ENCODE measurements around the gene NBPF1.
"Not testable (repeated sequence)": the region's sequence is repeated elsewhere in the genome, so short reads cannot be mapped to it uniquely, and the experiment has no call there.

The NBPF1 gene

DNA sequence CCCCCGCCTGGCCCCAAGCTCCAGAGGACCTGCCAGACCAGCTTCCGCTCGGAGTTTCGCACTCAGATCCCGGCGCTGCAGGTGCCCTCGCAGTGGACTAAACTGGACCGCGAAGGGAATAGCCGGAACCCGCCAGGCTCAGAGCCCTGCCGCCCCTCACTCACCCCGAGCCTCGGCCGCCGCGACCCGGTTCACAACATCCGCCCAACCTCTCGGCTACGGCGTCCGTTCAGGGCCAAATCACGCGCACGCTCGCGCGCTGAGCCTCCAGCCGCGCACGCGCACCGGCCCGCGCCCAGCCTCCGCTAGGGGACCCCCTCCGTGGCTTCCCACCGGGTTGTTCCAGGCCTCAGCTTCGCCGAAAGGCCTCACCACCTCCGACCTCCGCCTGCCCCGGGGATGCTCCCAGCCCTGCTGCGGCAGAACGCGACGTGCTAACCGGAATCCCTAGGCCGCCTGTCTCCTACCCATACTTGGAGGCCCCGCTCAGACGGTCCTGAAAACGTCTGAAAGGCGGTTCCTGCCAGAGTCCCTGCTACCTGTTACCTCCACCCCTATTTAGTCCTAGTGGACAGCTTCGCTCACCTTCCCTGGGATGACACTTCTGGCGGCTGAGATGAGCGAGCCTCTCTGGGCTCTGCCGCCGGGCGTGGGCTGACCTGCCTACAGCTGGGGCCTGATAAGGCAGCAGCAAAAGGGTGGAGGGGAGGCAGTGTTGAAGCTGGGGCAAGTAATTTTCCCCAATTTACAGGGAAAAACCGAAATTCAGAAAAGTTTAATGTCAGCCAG lies 31.3 kb upstream of the NBPF1 start:
- H3K4me3 ChIP-seq (ENCODE audit: control insufficient read depth, low read depth, low read length): peak overlapping the region; percentile 72
- TF ChIP-seq, protein P1, sequence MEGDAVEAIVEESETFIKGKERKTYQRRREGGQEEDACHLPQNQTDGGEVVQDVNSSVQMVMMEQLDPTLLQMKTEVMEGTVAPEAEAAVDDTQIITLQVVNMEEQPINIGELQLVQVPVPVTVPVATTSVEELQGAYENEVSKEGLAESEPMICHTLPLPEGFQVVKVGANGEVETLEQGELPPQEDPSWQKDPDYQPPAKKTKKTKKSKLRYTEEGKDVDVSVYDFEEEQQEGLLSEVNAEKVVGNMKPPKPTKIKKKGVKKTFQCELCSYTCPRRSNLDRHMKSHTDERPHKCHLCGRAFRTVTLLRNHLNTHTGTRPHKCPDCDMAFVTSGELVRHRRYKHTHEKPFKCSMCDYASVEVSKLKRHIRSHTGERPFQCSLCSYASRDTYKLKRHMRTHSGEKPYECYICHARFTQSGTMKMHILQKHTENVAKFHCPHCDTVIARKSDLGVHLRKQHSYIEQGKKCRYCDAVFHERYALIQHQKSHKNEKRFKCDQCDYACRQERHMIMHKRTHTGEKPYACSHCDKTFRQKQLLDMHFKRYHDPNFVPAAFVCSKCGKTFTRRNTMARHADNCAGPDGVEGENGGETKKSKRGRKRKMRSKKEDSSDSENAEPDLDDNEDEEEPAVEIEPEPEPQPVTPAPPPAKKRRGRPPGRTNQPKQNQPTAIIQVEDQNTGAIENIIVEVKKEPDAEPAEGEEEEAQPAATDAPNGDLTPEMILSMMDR (IDR thresholded peaks at IDR 0.05; ENCODE audit: control insufficient read depth, insufficient read depth, low read depth, low read length, missing control alignments): peak; percentile 50
- peak; percentile 71 for DNase-seq (ENCODE audit: low read depth)

DNA sequence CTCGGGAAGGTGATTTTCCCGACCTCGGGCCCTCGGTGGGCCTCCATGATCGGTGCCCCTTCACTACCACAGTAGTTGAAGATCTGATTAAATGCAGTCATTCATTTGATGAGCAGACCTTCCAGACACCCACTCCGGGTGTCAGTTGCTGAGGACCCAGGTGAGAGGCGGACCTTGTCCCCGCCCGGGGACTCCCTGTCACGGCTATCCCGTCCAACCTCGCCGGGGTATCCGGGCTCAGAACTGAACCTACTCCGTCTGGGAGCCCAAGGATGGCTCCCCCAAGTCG lies 30.8 kb upstream of the NBPF1 start:
- H3K4me3 ChIP-seq (ENCODE audit: control insufficient read depth, low read depth, low read length): peak overlapping the region; percentile 72
- TF ChIP-seq, protein P1 (IDR thresholded peaks at IDR 0.05; ENCODE audit: control insufficient read depth, insufficient read depth, low read depth, low read length, missing control alignments): no peak
- DNase-seq (ENCODE audit: low read depth): no peak

DNA sequence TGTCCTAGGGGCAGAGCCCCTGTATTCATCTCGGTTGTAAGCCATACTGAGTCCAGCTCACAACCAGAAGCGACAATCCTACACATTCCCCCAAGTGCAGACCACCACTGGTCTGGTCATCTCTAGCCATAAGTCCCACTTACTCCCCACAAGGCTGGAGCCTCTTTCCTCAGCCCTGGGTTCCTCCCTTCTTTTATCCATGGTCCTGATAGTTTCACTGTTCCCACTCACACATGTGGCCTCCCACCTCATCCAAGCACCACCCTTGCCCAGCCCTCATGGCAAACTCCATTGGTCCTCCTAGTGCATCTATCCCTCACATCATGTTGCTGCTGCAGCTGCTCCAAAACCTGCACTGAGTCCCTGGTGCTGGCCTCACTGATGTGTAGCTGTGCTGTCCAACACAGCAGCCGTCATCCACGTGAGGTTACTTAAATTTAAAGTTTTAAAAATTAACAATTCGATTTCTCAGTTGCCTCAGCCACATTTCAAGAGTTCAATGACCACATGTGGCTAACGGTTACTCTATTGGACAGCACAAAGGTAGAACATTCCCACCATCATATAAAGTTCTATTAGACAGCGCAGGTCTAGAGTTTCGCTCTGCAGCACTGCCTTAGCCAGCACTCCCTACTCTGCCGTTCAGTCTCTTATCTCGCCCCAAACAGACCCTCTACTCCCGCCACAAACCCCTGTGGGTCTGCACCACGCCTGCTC lies 30.3 kb upstream of the NBPF1 start:
- not testable (repeated sequence) for DNase-seq (ENCODE audit: low read depth)
- H3K4me3 ChIP-seq (ENCODE audit: control insufficient read depth, low read depth, low read length): peak overlapping the region; percentile 72

DNA sequence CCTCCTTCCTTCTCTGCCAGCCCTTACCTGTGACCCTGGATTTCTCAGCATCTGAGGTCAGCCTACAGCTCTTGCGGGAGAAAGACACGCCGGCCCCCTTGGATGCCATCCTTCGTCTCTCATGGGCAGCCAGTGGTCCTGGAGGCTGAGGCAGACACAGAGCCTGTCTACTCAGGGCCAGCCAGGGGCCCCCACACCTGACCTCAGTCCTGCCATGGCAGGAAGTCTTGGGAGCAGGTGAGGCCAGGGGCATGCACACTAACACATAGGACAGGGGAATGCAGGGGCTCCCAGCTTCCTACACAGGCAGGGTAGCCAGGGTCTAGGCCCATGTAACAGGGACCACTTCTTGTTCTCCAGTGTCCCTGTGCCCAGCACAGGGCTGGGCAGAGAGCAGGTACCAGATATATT lies 29.6 kb upstream of the NBPF1 start:
- not testable (repeated sequence) for DNase-seq (ENCODE audit: low read depth); H3K4me3 ChIP-seq (ENCODE audit: control insufficient read depth, low read depth, low read length)

DNA sequence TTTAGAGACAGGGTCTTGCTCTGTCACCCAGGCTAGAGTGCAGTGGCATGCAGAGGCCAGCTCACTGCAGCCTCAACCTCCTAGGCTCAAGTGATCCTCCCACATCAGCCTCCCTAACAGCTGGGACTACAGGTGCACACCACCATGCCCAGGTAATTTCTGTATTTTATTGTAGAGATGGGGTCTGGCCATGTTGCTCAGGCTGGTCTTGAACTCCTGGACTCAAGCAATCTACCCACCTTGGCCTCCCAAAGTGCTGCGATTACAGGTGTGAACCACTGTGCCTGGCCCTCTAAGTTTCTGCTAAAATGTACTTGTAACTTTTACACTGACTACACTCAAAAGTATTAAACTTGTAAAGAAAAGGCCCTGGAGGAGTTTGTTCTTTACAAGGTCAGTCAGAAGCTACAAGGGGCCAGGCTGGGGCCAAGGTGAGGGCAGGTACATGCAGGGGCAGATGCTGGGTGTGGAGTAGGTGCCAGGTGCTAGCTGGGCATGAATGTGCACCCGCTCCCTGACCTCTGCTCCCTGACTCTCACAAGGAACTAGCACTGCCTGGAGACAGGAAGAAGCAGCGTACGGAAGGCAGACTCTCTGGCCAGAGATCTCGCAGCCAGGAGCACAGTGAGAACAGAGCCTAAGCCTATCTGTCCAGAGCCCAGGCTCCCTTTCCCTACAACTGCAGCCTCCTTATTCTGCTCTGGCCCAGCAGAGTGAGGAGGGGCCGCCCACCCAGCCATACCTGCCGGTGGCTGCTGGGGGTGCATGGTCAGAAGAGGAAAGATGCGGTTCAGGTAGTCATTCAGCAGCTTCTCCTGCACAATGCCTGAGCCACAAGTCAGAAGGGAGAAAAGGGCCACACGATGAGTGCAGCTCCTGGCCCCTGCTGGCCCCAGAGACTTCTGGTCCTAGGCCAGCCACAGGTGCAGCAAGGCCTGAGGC lies 28.9 kb upstream of the NBPF1 start:
- DNase-seq (ENCODE audit: low read depth); H3K4me3 ChIP-seq (ENCODE audit: control insufficient read depth, low read depth, low read length): not testable (repeated sequence)

DNA sequence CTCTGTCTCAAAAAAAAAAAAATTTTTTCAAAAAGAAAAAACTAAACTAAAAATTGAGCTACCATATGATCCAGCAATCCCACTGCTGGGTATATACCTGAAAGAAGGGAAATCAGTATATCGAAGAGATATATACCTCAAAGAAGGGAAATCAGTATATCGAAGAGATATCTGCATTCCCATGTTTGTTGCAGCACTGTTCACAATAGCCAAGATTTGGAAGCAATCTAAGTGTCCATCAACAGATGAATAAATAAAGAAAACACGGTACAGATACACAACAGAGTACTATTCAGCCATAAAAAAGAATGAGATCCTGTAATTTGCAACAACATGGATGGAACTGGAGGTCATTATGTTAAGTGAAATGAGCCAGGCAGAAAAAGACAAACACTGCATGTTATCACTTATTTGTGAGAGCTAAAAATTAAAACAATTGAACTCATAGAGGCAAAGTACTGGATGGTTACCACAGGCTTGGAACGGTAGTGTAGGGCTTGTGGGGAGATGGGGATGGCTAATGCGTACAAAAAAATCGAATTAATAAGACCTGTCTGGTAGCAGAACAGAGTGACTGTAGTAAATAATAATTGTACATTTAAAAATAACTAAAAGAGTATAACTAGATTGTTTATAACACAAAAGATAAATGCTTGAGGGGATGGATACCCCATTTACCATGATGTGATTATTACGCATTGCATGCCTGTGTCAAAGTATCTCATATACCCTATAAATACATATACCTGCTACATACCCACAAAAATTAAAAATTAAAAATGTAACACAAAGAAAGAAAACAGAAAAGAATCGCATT lies 28.0 kb upstream of the NBPF1 start:
- not testable (repeated sequence) for H3K4me3 ChIP-seq (ENCODE audit: control insufficient read depth, low read depth, low read length); DNase-seq (ENCODE audit: low read depth)

DNA sequence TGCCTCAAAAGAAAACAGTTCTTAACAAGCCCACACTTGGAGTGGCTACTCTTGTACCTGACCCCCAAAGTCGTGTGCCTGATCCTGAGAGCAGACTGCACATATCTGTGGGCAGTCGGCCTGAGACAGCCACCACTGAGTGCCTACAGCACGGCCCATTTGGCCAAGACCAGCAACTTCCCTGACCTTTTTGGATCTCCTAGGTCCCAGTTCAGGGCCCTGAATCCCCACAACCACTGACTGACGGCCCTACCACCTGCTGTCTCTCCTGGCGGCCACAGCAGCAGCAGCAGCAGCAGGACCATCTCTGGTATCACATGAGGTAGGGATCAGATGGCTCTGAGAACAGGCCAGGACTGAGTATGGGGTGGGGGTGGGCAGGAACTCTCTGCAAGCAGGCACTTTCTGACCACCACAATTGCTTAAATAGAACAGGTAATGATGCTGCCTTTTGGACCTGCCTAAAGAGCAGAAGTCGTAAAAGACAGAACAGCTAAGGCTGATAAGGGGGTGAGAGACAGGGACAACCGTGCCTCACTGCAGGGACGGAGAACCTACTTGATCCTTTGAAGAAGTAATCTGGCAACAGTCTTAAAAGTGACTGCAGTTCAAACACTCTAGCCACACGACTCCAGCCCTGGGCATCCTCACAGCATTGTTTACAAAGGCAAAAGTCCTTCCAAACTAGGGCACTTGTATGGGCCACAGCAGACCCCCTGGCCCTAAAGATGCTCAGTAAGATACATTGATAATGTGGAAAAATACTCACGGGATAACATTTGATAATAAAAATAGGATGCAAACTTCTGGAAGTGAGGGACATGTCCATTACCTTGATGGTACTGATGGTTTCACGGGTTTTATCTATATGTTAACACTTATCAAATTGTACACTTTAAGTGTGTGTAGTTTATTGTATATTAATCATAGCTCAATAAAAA lies 26.0 kb upstream of the NBPF1 start:
- H3K4me3 ChIP-seq (ENCODE audit: control insufficient read depth, low read depth, low read length): not testable (repeated sequence)

DNA sequence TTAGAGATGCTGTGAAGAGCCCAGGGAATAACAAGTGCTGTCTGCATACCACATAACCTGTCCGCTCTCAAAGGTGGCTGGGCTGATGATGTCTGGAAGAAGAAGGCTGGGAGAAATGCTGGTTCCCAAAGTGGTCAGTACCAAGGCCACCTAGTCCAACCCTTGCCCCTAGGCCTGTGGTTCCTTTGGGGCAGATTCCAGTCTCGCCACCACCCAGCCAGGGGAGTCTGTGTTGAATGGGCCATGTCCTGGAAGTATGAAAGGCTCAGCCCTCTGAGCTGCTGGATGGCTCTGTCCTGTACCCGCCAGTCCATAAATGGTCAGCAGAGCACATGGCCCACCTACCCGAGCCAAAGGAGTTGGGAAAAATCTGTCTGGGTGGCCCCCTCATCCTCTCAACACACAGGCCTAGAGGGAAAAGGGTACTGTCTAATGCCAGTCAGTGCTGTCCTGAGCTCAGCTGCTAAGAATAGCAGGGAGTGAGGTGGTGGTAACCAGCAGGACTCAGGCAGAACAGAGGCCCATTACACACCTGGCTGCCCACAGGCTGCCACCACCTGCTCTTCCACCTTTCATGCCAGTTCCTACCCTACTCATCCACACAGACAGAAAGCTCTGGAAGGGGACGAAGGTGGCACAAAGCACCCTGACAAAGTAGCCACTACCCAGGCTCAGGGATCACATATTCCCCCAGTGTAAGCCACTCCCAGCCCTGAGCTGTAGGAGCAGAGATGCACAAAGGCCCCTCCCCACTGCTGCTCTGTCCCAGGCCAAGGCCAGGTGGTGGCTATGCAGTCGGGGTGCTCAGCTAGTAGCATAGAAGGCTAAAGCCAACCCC lies 24.8 kb upstream of the NBPF1 start:
- not testable (repeated sequence) for DNase-seq (ENCODE audit: low read depth); H3K4me3 ChIP-seq (ENCODE audit: control insufficient read depth, low read depth, low read length)

More for the DNA sequence above, 26.0 kb upstream of the NBPF1 start:
- not testable (repeated sequence) for DNase-seq (ENCODE audit: low read depth)

DNA sequence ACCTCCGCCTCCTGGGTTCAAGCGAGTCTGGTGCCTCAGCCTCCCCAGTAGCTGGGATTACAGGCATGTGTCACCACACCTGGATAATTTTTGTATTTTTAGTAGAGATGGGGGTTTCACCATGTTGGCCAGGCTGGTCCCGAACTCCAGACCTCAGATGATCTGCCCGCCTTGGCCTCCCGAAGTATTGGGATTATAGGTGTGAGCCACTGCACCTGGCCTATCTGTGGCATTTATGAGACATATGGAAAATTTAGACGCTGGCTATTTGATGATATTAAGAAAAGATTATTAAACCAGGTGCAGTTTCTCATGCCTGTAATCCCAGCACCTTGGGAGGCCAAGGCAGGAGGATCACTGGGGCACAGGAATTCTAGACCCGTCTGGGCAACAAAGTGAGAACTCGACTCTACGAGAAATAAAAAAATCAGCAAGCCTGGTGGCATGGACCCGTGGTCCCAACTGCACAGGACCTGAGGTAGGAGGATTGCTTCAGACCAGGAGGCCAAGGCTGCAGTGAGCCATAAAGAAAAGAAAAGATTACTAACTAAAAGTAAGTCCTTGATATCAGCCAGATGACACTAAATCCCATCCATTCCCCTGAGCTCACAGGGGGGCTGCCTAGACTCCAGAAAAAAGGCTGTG lies 23.3 kb upstream of the NBPF1 start:
- DNase-seq (ENCODE audit: low read depth): not testable (repeated sequence)

DNA sequence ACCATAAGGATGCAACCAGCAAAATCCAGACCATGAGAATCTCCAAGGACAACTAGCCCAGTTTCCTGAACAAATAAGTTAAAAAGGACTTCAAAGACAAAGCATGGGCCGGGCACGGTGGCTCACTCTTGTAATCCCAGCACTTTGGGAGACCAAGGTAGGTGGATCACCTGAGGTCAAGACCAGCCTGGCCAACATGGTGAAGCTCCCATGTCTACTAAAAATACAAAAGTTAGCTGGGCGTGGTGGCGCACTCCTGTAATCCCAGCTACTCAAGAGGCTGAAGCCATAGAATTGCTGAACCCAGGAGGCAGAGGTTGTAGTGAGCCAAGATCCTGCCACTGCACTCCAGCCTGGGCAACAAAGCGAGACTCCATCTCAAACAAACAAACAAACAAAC lies 22.6 kb upstream of the NBPF1 start:
- not testable (repeated sequence) for DNase-seq (ENCODE audit: low read depth); H3K4me3 ChIP-seq (ENCODE audit: control insufficient read depth, low read depth, low read length)

More for the DNA sequence above, 23.3 kb upstream of the NBPF1 start:
- not testable (repeated sequence) for H3K4me3 ChIP-seq (ENCODE audit: control insufficient read depth, low read depth, low read length)

DNA sequence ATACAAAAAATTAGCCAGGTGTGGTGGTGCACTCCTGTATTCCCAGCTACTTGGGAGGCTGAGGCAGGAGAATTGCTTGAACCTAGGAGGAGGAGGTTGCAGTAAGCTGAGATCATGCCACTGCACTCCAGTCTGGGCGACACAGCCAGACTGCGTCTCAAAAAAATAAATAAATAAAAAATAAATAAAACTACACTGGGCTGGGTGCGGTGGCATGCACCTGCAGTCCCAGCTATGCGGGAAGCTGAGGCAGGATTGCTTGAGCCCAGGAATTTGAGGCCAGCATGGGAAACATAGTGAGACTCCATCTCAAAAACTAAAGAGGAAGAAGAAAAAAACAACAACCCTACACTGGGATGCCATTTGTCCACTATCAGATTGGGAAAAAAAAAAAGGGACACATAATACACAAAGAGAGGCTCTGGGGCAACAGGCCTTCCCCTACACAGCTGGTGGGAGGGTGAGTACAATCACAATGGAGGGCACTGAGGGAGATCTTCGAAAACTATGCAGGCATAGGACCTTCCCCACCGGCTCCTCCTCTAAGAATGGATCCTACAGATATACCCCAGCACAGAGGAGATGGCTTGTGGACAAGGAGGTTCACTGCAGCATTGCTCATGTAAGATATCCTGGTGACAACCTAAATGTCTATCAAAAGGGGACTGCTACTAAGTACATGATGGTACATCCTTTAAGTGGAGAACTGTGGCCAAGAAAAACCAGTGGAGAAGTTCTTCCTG lies 20.3 kb upstream of the NBPF1 start:
- DNase-seq (ENCODE audit: low read depth): not testable (repeated sequence)

More for the DNA sequence above, 20.3 kb upstream of the NBPF1 start:
- H3K4me3 ChIP-seq (ENCODE audit: control insufficient read depth, low read depth, low read length): not testable (repeated sequence)
